HL-60/S4 (cell line): ENCODE results near the gene APMAP.

Source experiments
- in situ Hi-C: fragments of 300-500 bp; cut with MboI; formaldehyde crosslinking; loops from 2 replicates; pipeline ENCODE4 v1.14.3; 2022; ENCODE audit warnings: low sequenced_read_pairs

The APMAP gene

DNA sequence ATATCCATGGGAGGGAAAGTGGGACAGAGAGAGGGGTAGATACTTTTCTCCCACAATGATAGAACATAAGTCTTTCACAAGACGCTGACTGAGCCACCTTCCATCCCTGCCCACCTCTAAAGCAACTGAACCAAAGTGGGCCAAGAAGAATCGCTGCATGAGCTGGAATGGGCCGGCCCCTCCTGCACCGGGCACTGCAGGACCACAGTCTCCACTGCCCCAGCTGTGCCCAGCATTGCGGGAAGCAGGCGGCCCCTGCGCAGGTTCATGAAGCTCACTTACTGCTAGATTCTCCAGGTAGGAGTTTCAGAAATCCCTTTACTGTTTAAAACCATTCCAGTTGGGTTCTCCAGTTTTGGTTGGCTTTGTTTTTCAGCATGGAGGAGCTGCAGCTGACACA, 75.5 kb downstream of the APMAP start:
- in situ Hi-C loops = loop anchor here (25.0 kb wide), 2 partner anchors 145 to 980 kb away; partner anchors contain the start of gene ACSS1

DNA sequence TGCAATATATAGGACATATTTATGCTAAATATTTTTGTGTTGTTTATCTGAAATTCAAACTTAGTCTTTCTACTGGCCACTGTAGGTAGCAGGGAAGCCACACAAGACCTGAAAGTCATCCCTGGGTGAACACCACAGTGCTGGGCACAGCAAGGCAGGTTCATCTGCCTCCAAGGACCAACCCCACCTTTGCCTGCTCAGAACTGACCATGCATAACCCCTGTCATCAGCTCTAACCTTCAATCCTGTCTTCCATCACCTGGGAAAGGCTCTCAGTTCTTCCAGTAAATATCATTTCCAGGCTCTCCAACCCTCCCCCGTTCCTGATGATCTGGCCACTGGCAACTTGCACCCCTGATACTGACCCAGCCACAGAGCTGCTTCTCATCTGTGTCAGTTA, 76.1 kb downstream of the APMAP start:
- in situ Hi-C loops = loop anchor here (25.0 kb wide), 2 partner anchors 146 to 979 kb away; partner anchors contain the start of gene ACSS1

DNA sequence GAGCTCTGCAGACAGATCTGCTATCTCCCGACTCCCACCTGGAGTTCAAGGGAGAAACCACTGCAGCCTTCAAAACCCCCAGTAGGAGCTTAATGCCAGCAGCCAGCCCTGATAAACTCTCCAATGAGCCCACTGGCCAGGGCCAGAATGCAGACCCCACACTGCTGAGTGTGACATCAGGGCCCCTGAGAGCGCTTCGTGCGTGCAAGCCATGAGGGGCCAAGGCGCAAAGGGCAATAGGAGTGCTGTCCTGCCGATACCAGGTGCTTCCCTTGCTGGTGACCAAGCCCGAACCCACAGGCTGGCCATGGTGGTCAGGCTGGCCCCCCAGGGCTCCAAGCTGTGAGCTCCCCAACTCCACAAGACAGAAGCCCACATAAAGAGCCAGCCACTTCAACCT, 76.7 kb downstream of the APMAP start:
- in situ Hi-C loops = loop anchor here (25.0 kb wide), 2 partner anchors 146 to 979 kb away; partner anchors contain the start of gene ACSS1

DNA sequence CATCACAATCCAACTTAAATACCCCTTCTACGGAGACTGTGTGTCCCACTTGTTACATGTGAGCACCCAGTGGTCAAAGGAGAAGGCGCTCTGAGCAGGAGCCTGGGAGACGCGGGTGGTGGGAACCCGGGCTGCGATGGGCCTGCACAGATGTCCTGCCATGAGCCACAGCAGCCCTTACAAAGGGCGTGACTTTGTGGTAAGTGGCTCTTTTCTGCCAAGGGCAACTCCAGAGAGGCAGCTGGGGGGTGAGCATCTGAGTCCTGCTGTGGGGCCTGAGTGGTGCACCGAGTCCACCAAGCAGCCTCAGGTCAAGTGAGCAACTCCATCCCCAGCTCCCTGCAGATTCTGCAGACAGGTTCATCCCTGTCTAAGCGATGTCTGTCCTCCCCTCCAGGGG, 77.1 kb downstream of the APMAP start:
- in situ Hi-C loops = loop anchor here (25.0 kb wide), 2 partner anchors 147 to 978 kb away; partner anchors contain the start of gene ACSS1

DNA sequence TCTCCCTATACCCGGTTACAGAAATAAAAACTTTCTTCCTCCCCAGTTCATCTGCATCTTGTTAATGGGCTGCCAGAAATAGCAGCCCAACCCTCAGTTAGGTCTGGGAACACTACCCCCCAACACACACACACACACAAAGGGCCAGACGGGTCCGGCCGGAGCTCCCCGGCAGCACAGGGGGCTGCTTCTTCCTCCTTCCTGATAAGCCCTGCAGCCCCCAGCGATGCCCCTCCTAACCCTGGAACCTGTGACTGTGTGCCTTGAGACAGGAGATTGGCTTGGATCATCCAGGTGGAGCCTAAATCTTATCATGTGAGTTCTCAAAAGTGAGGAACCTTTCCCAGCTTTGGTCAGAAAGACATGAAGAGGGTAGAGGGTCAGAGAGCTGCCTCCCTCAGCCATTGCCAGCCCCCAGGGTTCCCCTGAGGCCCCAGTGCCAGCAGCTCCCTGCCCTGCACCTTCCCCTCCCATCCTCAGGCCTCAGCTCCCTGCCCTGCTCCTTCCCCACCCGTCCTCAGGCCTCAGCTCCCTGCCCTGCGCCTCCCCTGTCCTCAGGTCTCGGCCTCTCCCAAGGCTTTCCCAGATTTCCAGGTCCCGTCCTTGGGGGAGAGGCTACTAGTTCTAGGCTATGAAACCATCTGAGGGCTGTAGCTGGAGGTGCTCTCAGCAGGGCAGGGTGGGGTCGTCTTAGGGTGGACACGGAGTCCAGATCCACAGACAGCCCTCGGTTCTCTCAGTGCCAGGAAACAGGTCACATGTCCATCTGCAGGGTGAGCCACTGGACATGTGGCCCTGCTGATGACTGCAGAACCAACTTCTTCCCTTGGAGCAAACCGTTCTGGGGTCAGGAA, 77.9 kb downstream of the APMAP start:
- in situ Hi-C loops = loop anchor here (25.0 kb wide), 2 partner anchors 148 to 977 kb away; partner anchors contain the start of gene ACSS1

DNA sequence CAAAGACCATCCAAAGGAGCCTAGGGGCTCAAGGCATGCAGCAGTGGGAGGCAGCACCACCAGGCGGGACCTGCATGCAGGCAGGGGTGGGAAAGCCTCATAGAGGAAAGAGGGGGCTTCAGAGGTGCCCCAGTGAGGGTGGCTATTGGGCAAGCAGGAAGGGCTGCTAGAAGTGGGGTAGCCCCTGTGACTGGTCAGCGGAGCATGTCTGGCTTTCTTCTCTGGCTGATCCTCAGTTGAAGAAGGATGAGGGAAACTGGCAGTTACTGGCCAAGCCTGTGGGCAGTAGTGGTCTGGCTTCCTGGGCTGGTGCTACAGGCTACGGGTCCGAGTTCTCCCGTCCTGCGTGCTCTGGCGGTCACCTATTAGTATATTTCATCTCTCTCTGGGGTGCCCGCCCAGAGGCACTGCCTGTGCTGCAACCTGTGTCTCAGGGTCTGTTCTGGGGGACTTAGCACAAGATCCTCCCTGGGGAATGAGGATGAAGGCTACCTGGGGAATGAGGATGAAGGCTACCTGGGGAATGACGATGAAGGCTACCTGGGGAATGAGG, 79.4 kb downstream of the APMAP start:
- in situ Hi-C loops = loop anchor here (25.0 kb wide), 2 partner anchors 149 to 976 kb away; partner anchors contain the start of gene ACSS1
